ENCODE results near the gene FSTL4.

DNA sequence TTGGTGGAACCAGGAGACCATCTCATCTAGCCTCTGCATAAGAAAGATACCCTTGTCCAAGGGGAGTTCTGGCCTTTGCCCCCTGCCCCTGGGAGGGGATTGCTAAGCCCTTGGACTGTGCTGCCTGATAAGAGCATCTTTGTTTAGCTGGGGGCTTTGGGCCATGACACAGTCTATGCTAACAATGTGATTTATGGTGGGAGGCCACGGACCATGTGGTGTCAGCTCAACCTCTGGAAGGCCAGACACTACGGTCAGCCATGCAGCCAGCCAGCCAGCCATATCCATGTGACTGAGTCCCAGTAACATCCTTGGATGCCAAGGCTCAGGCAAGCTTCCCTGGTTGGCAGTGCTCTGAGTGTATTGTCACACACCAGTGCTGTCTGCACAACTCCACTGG is 244.4 kb downstream of the FSTL4 start:
- TF ChIP-seq, protein P1, sequence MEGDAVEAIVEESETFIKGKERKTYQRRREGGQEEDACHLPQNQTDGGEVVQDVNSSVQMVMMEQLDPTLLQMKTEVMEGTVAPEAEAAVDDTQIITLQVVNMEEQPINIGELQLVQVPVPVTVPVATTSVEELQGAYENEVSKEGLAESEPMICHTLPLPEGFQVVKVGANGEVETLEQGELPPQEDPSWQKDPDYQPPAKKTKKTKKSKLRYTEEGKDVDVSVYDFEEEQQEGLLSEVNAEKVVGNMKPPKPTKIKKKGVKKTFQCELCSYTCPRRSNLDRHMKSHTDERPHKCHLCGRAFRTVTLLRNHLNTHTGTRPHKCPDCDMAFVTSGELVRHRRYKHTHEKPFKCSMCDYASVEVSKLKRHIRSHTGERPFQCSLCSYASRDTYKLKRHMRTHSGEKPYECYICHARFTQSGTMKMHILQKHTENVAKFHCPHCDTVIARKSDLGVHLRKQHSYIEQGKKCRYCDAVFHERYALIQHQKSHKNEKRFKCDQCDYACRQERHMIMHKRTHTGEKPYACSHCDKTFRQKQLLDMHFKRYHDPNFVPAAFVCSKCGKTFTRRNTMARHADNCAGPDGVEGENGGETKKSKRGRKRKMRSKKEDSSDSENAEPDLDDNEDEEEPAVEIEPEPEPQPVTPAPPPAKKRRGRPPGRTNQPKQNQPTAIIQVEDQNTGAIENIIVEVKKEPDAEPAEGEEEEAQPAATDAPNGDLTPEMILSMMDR (IDR thresholded peaks at IDR 0.05), result no peak
- no peak for TF ChIP-seq POLR2A (IDR thresholded peaks at IDR 0.05)

Data from body of pancreas (tissue), 4 donors.